LNCAP (cell line): Measurements from ENCODE around the gene ECT2L.

Experiments
- TF ChIP-seq, protein P1 (sequence below): fragments of 450-650 bp; IDR thresholded peaks from 2 replicates; pipeline ENCODE4 v1.5.1; 2017; ENCODE audit warnings: mild to moderate bottlenecking

Gene ECT2L

GRCh38 chr6:138806889-138807288, 11.0 kb downstream of the ECT2L start:
- TF ChIP-seq, protein P1, sequence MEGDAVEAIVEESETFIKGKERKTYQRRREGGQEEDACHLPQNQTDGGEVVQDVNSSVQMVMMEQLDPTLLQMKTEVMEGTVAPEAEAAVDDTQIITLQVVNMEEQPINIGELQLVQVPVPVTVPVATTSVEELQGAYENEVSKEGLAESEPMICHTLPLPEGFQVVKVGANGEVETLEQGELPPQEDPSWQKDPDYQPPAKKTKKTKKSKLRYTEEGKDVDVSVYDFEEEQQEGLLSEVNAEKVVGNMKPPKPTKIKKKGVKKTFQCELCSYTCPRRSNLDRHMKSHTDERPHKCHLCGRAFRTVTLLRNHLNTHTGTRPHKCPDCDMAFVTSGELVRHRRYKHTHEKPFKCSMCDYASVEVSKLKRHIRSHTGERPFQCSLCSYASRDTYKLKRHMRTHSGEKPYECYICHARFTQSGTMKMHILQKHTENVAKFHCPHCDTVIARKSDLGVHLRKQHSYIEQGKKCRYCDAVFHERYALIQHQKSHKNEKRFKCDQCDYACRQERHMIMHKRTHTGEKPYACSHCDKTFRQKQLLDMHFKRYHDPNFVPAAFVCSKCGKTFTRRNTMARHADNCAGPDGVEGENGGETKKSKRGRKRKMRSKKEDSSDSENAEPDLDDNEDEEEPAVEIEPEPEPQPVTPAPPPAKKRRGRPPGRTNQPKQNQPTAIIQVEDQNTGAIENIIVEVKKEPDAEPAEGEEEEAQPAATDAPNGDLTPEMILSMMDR: no peak

DNA sequence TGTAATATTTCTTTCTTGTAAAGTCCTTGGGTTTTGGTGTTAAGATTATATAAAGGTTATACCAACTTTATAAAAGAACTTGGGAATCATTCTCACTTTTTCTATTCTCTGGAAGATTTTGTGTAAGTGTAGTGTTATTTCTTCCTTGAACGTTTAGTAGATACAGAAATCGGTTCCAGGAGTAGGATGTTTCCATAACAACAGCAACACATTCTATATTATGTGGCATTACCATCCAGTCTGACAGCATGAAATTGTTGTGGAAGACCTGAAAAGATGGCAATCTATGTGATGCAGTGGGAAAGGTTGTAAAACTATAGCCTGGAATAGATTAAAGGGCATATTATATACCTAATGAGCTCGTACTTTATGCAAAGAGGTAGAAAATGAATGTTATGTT, 13.8 kb downstream of the ECT2L start:
- TF ChIP-seq, protein P1: no peak

DNA sequence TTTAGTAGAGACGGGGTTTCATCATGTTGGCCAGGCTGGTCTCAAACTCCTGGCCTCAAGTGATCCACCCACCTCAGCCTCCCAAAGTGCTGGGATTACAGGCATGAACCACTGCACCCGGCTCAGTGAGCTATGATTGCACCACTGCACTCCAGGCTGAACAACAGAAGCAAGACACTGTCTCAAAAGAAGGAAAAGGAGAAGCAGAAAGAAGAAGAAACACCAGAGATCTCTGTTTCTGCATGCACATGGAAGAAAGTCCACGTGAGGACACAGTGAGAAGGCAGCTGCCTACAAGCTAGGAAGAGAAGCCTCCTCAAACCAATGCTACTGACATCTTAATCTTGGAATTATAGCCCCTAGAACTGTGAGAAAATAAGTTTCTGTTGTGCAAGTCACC, 16.0 kb downstream of the ECT2L start:
- TF ChIP-seq, protein P1: no peak

DNA sequence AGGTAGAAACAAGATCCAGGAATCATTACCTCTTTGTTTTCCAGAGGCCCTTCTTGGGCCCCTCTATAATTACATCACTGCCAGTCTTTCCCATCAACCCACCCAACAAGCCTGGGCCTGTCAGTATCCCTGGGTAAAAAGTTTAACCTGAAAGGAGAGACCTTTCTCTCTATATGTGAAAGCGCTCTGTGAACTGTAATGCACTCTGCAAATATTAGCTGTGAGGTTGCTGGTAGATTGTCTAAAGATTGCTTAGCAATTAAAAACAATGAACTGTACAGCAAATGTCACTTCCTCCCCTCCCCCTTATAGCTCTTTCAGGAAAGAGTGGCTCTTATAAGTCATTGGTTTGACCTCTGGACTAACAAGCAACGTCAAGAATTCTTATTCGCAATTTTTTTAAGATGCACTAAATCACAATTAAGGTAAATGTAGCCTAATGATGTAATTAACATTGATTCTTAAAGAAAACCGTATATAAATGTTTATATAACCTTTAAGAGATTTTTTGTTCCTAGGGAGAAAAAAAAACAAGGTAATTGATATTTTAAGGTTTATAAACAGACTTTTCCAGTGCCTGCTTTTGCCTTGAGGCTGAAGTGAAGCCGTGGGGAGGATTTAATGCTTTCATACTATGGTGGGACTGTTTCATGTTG, 18.4 kb downstream of the ECT2L start:
- TF ChIP-seq, protein P1: no peak

DNA sequence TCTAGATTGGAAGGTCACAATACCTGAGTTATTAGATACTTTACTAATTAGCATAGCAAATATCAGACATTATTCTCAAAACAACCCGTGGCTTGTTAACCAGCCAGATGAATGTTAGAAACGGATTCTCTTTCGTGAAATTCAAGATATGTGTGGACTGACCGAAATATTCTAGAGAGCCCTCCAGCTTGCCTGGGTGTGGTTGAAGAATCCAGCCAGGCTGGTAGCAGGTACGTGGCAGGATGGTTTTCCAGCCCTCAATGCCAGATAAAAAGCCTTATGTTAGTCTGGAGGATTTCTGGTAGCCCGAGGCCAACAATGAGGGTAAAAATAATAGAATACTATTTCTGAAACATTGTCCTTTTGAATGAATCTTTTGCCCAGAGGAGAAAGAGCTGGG, 19.3 kb downstream of the ECT2L start:
- TF ChIP-seq, protein P1: no peak

DNA sequence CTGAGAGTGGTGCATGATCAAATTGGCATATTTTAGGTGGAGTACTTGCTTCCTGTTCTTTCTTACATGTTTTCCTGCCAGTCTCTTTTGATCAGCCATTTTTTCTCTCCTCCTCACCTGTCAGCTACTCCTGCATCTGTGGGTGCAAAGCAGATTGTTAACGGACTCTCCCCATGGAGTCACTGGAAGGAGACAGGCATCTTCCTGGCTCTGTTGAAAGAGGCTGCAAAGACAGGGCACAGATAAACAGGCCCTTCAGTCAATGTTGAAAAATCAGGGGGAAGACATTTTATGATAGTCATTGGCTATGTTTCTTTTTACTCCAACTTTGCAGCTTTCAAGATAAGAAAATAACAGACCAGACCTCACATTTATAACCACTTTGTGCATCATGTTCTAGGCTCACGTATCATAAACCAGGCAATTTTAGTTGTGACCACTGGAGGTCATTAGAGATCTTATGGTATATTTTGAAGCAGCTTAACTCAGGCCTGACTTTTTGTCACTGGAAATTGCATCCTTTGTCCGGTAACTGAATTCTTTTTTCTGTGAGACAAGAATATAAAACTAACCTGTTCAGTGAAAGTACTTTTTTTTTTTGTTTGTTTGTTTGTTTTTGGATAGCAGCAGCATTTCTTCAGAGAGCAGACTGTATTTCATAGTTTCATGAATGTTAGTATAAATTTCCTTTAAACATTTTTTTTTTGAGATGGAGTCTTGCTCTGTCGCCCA, 20.1 kb downstream of the ECT2L start:
- TF ChIP-seq, protein P1: peak; percentile 84

DNA sequence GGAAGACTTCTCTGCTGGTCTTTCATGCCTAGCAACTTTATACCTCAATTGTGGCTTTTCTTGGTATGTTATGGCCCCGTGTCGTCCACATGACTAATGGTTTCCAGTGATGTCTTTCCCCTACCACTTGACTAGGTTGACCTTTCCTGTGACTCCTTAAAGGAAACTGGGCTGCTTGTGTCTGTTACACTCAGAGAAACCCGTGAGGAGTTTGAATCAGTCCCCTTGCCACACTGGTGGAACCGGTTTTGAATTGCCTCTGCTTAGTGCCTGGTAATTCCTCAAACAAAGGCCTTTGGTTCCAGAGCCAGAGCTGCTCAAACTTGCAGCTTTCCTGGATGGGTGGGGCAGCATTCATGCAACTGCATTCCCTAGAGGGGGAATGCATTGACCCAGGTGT, 21.9 kb downstream of the ECT2L start:
- TF ChIP-seq, protein P1: no peak
